GM18858 (cell line): Measurements from ENCODE around the gene DRG2.

Experiments used
- ATAC-seq: cut with Tn5 transposase; IDR thresholded peaks from one replicate; pipeline ENCODE4 v1.9.1; 2021; ENCODE audit not compliant: unreplicated experiment

DRG2 gene, protein sequence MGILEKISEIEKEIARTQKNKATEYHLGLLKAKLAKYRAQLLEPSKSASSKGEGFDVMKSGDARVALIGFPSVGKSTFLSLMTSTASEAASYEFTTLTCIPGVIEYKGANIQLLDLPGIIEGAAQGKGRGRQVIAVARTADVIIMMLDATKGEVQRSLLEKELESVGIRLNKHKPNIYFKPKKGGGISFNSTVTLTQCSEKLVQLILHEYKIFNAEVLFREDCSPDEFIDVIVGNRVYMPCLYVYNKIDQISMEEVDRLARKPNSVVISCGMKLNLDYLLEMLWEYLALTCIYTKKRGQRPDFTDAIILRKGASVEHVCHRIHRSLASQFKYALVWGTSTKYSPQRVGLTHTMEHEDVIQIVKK

DNA sequence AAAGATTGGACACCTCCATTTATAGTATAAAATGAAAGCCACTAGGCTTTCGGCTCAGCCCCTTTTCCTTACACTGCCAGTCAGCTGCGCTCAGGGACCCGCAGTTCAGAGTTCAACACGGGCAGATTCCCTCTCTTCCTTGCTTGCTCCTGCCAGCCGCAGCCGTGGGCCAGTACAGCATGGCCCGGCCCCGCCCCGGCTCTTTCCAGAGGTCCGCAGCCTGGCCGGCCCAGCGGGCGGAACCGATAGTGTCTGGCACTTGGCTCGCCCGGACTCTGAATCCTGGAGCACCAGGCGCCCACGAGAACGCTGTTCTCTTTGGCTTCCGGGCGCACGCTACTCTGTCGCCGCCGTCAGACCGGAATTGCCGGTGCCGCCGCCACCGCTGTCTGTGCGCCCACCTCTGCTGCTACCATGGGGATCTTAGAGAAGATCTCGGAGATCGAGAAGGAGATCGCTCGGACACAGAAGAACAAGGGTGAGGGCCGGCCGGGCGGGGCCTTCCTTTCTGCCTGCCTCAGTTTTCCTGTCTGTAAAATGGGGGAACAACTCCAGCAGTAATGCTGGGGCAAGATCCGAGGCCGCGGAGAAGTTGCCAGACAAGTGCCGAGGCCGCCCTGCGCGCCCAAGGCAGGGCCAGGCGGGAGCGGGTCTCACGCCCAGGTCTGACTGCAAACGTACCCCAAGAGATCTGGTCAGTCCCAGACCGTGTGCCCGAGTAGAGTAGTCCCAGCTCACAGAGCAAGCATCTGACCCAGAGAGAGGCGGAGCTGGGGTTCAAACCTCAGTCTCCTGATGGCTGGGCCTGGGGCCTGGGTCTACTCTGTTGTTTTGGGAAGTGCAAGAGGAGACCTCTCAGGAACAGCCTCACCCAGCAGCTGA lies at the start of gene DRG2:
DRG2 (plus strand) TSS at position 339 of the 882 bp plus-strand sequence; CDS start at position 415, 76 bp downstream.
- ATAC-seq: peak; percentile 69

DNA sequence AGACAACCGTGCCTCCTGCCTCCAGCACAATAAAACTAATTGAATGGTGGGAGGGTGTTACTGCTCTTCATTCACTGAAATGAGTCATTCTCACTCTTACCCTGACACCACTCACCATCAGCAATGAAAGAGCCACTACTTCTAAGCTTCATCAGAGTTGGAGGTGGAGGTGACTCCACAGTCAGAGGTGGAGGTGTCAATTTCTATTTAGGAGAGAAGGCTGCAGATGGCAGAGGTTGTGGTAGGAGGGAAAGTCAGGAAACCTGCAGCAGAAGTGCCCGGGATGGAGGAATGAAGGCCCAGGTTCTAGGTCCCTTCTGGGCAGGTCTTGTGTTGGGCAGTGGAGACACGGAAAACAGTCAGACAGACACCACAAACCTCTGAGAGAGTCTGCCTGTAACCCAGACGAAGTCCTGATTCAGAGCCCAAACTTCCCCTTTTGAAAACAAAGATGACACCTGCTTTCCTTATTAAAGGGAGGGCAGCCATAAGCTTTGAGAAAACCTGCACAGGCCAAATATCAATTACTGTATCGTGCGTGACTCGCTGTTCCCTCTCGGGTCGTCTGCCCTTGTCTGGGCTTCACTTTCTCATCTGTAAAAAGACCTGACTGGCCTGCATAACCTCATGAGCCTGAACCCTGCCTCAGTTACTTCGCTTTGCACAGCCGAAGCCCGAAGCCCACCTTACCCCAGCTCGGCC lies 49.4 kb upstream of the DRG2 start:
- no peak for ATAC-seq

DNA sequence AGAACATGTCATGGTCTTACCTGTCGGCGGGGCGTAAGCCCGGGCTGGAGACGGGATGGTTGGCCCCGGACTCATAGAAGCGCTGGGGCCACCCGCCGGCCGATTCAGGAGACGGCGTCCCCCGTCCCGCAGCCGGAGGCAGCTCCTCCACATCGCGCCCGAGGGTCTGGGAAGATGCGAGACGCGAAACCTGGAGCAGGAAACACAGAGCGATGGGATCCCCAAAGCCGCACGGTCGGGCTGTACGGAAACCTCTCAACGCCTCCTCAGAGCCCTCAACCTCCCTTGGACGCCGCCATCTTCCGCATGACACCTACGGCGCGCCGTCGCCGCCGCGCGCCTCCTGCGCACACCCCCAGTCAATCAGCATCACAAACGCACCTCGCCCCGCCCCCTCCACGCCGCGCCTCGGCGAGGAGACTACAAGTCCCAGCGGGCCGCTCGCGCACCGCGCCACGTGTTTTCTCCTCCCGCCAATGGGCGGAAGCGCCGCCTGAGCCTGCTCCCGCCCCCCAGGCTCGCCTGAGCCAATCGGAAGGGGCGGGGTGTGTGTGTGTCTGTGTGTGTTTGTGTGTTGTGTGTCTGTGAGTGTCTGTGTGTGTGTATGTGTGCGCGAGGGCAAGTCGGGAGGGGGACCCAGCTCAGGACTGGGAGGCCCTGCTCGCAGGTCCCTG lies 48.8 kb upstream of the DRG2 start, which contains the start of the genes ATPAF2 and GID4:
ATPAF2 (minus strand) TSS at position 308 of the 674 bp plus-strand sequence; CDS start at position 153, 155 bp downstream.
GID4 (plus strand) TSS at position 548 of the 674 bp plus-strand sequence; CDS start at position 605, 57 bp downstream.
- ATAC-seq: peak; percentile 82

DNA sequence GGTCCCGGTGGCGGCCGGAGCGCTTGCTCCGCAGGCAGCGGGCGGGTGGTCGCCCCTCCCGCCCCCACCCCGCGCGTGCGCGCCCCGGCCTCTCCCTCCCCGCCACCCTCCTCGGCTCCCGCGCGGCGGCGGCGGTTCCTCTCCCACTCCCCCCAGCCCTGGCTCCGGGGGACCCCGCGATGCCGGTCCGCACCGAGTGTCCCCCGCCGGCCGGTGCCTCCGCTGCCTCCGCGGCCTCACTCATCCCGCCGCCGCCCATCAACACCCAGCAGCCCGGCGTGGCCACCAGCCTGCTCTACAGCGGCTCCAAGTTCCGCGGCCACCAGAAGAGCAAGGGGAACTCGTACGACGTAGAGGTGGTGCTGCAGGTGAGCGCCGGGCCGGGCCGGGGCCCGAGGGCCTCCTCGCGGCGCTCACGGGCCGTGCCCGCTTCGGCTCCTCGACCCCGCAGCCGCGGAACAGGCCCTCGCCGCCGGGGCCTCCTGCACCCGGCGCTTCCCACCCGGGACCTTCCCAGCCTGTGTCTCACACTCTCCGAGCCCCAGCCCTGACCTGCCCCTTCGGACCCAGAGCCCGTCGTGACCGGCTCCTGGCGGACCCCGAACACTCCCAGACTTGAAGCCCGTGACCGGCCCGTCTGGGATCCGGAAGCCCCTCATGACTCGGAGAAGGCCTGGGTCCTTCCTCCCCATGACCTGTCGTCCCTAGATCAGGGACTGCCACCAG lies 48.0 kb upstream of the DRG2 start:
- ATAC-seq: no peak

DNA sequence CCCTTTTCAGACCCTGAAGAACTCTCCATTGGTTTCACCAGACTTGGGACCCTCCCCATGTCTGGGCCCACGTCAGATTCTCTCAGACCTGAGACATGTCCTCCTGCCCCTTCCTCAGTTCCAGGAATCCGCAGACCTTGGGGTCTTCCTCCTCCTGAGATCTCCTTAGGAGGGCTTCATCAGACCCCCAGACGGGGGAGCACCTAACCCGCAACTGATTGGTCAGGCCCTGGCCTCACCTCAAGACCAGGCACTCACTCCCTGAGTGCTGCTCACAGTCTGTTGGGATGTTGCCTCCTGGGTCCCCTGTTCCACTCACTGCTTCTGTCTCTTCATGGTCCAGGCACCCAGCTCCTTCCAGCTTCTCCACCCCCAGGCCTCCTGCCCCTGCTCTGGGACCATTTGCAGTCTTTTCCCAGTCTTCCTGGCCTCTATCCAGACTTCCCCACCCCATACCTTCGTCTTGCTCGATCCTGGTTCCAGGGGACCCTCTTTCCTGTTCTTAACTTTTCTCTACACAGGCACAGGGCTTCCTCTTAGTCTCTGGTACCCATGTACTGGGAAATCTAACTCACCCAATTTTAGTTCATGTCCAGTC lies 47.4 kb upstream of the DRG2 start:
- ATAC-seq: no peak

DNA sequence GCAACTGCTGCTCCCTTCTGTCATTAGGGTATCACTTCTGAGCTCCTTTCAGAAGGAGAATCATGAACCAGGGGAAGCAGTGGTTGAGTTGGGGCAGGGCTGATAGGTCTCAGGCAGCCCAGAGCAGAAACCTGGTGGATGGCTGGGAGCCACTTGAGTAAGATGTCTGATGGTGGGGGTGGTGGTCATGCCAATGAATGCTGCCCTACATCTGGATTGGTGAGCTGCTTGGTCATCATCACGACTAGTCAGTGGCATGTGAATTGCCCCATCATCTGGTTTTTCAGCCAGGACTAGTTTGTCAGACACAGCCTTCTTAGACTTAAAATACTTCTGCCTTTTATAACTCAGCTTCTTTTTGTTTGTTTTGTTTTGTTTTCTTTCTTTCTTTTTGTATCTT lies 46.0 kb upstream of the DRG2 start:
- no peak for ATAC-seq

DNA sequence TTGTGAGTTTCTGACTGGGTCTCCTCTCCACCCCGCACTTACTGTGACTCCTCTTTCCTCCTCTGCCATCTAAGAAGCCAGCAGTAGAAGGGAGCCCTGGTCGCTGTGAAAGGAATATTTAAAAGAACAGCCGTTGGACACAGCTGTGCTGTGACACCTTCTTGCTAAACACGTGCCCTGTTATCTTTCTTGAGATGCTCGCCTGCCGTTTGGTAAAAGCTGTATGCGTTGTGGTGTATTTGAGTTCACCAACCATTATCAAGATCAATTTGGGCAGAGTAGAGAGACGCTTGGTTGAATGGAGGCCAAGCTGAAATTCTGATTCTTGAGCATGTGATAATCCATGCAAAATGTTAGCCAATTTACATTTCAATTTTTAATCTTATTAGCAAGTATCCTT lies 44.8 kb upstream of the DRG2 start:
- ATAC-seq: no peak

DNA sequence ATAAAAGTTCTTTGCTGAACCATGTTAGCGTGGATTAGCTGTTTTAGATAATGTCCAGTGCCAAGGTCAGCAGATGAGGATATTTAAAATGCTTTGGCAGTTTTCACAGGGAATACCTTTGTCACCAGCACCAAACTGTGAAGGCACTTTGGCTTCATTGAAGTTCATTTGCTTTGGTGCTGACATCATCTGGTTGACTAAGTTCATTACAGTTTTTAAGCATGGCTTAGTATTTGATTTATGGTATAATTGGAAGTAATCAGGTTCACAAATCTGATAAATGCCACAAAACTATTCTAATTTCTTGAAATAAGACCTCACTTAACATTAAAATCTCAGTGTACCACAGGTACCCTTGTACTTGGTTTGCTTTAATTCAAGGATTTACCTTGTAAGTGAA lies 44.3 kb upstream of the DRG2 start:
- no peak for ATAC-seq

DNA sequence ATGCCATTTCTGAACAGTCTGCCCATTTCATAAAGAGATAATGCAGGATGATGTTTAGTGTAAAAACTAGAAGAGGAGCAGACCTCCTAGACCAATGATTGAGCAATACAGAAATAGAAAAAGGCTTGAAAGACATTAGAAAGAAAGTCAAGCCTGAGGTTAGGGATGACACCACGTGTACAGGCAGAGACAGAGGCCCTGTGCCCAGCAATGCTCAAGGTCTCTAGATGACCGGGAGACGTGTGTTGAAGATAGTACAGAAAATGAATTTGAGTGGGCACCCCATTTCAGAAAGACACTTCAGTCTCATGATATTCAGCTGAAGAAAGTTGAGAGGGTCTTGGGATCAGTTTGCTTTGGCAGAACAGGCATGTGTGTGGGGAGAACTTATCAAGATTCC lies 43.1 kb upstream of the DRG2 start:
- ATAC-seq: no peak

DNA sequence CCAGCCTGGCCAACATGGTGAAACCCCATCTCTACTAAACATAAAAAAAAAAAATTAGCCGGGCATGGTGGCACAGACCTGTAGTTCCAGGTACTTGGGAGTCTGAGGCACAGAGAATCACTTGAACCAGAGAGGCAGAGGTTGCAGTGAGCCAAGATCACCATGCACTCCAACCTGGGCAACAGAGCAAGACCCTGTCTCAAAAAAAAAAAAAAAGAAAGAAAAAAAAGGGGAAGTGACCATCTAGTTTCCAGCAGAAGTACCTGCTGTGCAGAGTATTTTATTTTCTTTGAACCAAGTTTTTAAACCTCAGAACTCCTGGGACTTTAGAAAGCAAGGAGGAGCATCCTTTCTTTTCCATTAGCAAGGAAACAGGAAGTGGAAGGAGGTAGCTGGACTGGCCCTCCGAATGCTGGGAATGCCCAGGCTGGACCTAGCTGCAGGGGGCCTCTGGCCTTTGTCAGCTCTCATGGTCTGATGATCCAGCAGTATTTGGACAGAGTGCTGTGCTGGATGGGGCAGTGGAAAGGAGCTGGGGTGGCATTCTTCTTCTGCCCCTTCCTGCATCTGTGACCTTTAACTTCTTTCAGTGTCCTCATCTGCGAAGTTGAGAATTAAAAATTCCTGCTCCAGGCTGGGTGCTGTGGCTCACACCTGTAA lies 41.9 kb upstream of the DRG2 start:
- ATAC-seq: no peak

DNA sequence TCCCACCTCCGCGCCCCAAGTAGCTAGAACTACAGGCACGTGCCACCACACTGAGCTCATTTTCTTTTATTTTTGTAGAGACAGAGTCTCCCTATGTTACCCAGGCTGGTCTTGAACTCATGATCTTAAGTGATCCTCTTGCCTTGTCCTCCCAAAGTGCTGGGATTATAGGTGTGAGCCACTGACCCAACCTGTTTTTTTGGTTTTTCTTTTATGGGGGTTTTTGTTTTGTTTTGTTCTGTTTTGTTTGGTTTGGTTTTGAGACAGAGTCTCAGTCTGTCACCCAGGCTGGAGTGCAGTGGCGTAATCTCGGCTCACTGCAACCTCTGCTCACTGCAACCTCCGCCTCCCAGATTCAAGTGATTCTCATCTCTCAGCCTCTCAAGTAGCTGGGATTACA lies 32.2 kb upstream of the DRG2 start:
- ATAC-seq: no peak

DNA sequence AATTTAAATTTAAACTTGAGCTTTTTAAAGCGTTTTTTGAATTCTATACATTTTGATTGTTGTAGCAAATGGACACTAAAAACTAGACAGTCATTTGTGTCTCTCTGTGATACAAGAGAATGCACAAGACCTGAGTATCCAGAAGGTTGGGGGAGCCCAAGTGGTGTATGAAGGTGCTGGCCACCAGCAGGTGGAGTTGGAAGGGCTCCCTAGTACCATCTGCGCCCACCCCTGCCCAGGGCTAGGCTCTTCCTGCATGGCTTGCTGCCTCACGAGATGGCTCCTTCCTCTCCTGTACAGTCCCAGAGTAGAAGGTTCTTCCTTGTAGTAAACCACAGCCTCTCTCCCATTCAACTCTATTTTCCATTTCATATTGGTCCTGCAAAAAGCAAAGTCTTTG lies 31.5 kb upstream of the DRG2 start:
- ATAC-seq: no peak

DNA sequence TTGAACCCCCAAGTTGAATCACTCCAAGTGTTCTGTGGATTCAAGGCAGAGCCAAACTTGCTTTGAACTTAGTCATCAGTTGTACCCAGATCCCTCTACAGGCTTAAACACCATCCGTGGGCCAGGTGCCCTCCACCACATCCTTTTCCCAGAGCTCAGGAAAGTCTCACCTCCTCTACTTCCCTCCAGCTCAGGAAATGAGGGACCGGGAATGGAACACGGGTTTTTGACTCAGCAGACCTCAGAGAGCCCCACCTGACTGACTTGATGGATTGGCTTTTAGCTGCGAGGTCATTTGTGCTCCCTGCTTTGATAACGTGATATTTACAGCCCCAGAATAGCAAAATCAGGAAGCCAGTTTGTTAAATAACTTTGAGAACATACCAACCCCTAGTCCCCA lies 28.5 kb upstream of the DRG2 start:
- ATAC-seq: no peak

DNA sequence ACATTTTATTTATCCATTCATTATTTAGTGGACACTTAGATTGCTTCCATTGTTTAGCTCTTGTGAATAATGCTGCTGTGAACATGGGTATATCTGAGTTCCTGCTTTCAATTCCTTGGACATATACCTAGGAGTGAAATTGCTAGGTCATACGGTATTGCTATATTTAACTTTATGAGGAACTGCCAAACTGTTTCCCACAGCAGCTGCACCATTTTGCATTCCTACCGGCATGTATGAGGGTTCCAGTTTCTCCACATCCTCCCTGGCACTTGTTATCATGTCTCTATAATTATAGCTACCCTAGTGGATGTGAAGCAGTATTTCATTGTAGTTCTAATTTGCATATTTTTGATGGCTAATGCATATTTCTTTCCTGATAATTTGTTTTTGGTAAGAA lies 23.7 kb upstream of the DRG2 start:
- ATAC-seq: no peak

DNA sequence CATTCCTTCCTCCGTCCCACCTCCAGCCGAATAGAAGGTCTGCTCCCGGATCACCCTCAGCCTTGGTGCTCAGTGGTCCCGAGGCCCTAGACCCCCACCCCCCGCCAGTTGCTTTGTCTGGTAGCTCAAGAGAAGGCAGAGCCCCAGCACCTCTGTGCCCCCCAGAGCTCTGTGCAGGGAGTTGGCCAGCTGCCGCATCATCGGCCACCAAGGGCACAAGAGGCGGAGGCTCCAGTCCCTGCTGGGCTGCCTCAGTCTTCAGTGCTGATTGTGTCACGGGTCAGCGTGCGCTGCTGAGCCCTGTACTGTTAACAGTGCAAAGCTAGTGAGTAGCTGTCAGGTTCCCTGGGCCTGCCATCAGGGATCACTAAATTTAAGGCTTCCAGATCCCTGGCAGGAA lies 22.2 kb upstream of the DRG2 start:
- ATAC-seq: no peak

DNA sequence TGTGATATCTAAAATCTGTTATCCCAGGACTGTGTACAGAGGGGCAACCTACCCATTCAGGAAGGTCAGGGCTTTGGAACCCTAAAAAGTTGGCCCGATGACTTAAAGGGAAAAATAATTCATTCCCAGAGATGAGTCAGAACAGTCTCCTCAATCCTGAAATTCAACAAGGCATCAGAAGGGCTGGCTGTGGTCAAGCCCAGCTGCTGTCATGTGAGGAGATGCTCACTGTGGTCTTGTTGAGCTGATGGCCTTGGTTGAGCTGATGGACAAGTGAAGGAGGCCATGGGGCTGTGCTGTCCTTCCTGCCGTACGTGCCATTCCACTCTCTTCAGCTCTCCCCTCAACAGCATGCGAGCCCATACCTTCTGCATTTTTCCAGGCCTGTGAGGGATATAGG lies 20.9 kb upstream of the DRG2 start:
- no peak for ATAC-seq

DNA sequence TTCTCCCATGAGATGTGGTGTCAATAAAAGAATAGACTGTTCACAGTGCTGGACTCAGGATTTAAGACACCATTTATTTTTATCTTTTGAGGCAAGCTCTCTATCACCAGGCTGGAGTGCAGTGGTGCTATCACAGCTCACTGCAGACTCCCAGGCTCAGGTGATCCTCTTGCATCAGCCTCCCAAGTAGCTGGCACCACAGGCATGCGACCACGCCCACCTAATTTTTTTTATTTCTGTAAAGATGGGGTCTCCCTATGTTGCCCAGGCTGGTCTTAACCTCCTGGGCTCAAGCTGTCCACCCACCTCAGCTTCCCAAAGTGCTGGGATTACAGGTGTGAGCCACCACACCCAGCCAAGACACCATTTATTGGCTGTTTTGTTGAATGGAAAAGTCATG lies 18.6 kb upstream of the DRG2 start:
- no peak for ATAC-seq

DNA sequence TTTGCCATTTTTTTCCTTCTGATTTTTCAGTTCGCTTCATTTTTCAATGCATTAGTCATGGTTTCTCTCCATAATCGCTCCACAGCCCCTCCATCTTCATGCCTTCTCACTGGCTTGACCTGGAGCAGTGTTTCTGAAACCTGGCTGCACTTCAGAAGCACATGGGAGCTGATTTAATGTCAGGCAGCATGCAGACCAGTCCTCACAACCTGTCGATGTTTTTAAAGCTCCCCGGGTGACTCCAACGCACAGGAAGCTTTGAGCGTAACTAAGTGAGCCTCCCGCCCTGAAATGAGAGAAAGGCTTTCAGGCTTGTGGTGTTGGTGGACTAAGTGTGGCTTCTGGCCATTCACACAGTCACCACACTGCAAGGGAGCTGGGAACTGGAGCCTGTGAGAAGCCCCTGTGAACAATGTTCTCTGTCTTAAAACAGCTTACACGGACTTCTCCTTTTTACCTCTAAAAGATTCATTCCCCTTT lies 16.8 kb upstream of the DRG2 start:
- ATAC-seq: no peak

DNA sequence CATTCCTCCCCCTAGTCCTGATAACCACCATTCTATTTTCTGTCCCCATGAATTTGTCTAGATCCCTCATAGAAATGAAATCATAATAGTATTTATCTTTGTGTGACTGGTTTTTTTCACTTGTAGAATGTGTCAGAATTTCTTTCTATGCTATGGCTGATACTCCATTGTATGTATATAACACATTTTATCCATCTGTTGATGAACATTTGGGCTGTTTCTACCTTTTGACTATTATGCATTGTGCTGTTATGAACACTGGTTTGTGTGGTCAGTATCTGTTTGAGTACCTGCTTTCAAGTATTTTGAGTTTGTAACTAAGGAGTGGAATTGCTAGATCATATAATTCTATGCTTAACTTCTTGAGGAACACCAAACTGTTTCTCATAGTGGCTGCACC lies 16.0 kb upstream of the DRG2 start:
- no peak for ATAC-seq
